Measurements from ENCODE around the gene PROK1.

Gene PROK1

DNA sequence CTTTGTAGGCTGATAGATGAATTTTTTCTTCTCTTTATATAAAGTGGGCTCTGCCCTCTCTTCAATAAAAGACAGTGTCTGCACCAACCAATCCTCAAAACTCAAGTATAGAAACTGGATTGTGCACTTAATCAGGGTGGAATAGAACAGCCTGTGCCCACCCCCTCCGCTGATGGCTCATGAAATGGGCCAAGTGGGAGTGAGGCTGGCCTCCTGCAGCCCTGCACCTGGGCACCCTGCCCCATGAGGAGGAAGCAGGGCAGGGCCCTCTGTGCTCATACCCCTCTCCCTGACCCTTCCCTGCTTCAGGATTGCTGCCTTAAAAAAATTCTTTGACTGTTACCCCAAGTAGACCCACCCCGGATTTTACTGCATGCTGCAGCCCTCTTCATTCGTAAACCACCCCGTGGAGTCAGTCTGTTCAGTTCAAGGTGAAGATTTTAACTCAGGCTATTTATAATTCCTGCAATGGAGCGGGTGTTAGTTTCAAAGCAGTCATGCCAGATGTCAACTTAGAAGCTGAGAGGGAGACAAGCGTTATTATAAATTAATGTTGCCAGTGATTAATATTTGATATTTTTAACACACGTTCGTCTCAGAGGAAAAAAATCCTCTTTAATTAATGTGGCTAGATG is 15.8 kb downstream of the PROK1 start:
- DNase-seq, result no peak

DNA sequence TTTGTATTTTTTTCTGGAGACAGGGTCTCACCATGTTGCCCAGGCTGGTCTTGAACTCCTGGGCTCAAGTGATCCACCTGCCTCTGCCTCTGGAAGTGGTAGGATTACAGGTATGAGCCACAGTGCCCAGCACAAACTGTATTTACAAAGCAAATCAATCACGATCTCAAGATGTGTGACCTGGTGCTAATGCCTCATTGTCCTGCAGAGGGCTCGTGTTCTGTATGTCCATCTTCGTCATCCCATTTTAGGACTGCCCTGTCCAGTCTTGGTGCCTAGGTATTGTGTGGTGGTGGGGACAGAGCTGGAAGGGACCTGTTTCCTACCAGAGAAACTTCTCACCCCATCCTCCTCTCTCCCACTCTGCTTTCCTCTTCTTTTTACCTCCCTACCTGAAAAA is 20.2 kb downstream of the PROK1 start:
- DNase-seq, result no peak

DNA sequence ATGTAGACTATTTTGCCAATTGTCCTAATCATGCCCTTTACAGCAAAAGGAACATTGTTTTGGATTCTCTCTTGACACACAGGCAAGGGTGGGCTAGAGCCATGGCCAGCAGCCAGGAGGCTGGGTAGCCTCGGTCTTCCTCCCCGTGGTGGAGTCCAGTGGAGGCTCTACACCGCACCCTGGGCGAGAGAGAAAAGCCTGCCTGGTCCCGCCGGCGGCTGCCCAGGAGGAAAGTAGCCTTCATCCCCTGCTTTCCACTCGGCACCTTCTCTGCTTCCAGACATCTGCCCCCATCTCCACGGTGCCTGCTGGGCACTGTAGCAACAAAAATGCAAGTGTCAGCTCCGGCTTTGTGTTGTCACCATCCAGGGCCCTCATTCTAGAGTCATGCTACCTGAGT is 21.6 kb downstream of the PROK1 start:
- DNase-seq, result no peak

DNA sequence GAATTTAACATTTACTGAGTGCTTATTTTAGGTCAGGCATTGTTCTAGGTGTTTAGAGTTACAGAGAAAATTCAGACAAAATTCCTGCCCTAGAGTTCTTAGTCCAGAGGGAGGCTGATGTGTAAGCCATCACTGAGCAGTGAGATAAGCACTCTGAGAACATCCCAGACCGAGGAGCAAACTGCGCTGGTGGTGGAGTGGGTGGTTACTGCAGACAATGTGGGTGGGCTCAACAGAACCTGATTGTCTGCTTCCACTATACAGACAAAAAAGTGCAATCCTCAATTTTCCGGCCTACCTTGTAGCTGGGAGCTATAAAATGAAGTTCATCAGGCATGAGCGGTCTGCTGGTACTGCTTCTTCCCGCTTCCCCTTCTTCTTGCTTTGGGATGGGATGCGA is 23.5 kb downstream of the PROK1 start:
- no peak for DNase-seq

DNA sequence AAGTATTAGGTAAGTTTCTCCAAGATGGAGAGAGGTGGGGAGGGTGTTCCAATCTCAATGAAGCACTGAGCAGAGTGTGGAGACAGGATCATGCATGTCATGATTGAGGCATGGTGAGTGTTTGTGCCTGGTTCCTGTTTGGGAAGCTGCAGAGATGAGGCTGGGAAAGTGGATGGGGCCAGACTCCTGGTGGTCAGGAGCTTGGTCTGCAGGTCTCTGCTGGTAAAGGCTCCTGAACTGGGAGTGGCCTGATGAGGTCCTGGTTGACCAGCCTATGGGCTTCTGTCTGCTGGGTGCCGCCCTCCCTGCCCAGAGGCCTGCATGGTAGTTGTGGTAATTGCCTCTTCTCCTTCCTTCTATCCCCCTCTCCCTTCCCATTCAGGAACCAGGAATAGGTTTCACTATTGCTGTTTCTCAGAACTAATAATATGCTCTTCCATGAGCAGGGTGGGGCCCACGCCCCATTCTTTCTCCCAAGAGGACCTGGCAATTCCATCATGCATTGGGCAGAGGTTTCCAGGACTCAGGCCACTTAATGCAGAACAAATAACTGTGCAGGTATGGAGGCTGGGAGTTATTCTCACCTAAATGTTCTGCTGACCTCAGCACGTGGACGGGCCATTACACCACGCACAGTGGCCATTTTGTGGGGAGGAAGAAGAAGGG is 24.5 kb downstream of the PROK1 start:
- DNase-seq, result no peak

DNA sequence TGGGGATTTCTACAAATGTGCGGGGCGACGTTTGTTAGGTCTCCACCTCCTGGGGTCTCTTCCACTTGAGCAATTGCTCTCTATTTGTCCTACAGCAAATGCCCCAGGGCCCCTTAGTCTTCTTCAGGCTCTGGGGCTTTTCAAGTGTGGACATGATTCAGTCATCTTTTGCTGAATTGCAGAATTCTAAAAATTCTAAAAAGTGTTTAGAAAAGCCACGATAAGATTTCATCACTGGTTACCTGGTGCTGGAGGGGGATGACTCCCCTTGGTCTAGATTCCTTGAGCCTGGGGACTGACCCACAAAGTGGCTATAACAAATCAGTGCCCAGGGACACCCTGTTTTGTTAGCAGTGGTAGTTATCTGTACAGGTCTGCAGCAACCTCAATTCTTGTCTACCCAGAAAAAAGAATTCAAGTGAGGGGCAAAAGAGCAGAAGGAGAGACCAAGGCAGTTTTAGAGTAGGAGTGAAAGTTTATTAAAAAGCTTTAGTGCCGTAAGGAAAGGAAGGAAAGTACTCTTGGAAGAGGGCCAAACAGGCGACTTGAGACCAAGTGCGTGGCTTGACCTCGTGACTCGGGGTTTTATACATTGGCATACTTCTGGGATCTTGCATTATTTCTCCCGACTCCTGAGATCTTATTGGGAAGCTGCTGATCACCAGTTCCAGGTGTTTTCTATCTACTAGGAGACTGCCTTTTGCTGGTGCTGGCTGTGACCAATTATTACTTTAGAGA is 25.2 kb downstream of the PROK1 start:
- no peak for DNase-seq

DNA sequence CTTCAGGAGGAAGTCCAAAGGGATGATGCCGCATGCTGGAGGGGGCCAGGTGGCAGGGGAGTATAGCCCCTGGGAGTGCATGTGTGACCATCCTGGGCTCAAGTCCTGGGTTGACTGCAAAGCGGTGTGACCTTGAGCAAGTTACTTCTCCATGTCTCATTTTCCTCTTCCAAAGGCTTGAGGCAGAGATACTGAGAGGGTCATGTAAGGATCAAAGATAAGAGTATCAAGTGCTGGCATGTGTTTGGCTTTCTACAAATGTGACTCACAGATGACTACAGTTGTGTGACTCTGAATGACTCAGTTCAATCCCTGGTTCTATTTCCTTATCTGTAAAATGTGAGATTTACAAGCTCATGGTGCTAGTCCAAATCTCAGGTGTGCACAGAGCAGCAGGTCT is 26.1 kb downstream of the PROK1 start:
- no peak for DNase-seq

DNA sequence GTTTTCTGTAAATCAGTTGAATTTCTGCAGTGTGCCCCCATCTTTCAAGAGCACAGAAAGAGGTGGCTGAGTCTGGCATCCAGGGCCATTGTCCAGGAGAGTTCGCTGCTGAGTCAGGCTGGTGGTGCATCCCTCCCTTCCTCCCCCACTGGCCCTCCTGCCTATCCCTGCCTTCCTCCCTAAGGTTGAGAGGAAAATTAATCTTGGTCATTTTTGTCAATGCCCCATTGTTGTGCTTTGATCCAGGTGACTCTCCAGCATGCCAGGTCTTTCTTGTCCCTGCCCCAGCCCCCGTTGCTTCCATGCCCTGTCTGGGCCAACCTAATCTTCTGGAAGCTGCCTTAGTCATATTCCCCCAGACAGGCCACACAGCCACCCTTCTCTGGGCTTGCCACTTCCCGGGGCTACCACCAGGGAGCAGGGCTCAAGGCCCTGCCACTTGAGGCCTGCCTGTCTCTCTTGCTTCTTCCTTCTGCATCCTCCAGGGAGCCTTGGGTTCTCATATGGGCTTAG is 26.6 kb downstream of the PROK1 start:
- DNase-seq, result peak; percentile 6 to 9

DNA sequence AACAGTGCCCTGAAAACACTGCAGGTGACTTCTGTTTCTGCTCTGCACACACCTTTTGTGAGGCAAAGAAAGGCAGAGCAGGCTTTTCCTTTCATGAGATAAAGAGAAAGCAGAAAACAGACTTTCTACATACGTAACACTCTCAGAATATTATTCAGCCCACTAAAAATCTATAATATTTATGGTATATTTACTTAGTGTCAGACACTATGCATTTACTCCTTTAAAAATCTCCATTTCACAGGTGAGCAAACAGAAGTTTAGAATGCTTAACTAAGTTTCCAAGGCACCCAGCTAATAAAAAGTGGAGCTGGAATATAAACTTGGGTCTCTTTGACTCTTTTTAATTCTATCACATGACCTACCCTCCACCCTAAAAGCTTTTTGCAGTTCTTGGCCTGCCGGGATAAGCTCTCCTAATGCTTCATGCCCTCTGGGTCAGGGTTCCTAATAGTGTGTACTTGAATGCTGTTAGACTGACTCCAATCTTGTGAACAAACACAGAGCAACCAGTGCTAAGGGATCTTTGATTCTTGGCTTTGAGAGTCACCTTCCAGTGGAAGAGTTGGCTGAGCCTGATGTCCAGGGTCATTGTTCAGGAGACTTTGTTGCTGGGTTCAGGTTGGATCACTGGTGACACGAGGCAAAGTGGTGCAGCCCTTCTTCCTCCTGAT is 27.2 kb downstream of the PROK1 start:
- no peak for DNase-seq

DNA sequence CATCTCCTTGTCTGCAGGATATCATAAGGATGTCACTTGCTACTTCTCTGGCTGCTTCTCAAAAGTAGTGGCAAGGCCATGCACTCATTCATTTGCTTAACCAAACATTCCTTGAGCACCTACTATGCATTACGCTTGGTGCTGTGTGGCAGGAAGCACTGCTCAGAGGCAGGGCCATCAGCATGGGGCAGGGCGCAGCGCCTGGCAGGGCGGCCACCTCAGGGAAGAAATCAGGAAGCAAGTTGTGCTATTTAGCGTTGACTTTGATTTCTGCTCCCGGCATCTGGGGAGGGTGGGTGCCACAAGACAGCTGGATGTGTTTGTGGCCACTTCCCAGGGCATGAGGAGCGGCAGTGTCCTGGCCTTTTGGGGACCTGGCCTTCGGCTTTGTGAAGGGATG is 27.9 kb downstream of the PROK1 start:
- no peak for DNase-seq

DNA sequence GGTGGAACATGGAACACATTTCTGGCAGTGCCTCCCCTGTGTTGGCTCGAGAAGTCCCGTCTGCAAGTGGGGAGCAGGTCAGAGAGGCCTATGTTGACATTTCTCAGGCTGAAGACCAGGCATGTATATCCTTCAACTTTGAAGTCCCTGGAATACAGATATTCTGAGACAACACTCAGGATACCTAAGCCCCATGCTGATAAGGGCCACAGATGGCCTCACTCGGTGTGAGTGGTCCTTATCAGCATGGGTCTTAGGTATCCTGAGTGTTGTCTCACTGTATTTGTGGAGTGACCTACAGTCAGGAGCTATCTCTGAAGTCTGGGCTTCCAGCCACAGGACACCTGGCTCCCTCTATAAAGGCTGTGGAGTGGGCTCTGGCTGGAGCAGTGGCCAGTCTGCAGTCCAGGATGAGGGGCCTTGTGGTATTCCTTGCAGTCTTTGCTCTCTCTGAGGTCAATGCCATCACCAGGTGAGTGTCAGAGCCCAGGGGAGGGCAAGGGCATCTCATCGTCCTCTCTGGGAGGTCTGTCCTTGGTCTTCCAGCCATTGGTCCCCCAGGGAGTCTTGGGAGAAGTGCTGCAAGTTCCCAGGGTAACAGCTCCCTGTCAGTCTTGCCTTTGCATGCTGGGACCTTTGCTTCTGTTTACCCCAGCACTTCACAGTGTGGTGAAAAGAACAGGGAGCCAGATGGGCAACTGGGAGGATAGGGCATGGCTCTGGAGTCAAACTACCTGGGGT is 29.6 kb downstream of the PROK1 start:
- no peak for DNase-seq

DNA sequence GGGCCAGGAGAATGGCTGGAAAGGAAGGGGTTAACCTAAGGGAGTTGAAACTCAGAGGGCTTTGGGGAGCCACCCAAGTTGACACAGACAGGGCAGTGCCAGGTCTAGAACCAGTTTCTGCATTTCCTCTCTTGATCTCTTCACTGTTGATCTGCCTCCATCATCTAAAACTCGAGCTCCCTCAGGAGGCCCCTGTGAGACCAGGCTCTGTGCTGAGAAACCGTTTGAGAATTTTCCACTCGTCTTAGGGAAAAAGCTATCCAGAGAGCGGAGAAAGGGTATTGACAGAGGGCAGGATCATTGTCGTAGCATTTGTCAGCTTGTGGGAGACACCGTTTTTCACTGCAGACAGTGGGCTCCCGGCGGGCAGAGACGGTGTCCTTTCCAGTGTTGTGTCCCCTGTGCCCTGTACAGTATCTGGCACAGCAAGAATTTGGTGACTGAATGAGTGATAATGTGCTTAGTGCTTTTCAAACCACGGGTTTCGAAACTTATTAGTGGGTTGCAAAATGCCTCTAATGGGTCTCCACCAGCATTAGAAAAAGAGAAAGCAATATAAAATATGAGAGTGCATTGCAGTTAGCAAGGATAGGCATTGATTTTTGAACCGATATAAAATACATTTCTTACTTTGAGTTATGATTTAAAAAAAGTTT is 31.1 kb downstream of the PROK1 start:
- peak in 1 of 2 experiments; percentile 9 for DNase-seq

DNA sequence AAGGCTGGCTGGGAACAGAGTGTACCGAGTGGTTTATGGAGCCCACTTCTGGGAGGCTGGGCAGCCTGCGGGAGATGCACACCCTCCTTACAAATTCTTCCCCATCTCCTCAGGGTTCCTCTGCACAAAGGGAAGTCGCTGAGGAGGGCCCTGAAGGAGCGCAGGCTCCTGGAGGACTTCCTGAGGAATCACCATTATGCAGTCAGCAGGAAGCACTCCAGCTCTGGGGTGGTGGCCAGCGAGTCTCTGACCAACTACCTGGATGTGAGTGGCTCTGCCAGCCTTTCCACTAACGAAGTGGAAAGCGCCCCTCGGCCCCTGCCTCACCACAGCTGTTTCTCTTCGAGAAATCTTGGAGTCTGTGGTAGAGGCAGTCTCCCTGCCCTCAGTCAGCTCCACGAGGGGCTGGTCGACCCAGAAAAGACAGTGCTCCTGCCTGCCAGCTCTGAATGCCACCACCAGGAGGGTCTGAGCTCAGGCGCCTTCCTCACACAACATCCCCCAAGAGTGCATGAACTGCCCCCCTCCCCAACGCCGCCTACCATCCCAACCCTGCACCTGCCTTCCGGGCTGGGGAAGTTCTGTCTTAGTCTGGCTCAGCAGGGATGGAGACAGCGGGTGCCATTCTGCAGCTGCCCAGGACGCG is 31.8 kb downstream of the PROK1 start:
- DNase-seq, result no peak

DNA sequence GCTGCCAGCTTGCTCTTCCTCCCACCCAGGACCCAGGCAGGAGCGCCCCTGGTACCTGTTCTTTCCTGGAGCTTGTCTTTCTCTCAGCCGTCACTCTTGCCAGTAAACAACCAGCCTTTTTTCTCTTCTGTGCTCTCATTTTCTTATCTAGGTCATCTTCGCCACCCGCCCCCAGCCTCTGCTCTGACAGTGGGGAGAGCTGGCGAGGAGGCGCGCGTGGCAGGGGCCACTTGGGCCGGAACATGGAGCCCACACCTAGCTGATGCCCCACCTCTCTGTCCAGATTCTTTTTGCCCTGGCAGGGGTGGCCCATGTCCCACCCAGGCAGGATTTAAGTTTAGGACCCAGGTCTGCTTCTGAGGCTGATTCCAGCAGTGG is 32.3 kb downstream of the PROK1 start:
- no peak for DNase-seq

DNA sequence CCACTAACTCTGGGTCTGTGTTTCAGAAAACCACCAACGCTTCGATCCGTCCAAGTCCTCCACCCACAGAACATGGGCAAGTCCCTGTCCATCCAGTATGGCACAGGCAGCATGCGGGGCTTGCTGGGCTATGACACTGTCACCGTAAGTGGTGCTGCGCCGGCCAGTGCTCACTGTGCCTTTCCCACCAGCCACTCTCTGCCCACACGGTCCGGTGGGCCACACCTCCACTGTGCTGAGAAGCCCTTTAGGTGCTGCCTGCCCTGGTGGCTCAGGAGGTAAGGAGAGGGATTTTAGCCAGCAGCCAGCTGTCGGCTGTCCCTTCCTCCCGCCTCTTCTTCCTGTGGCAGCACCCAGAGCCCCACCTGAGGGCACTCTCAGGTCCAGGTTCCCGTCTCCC is 33.9 kb downstream of the PROK1 start:
- DNase-seq, result no peak

DNA sequence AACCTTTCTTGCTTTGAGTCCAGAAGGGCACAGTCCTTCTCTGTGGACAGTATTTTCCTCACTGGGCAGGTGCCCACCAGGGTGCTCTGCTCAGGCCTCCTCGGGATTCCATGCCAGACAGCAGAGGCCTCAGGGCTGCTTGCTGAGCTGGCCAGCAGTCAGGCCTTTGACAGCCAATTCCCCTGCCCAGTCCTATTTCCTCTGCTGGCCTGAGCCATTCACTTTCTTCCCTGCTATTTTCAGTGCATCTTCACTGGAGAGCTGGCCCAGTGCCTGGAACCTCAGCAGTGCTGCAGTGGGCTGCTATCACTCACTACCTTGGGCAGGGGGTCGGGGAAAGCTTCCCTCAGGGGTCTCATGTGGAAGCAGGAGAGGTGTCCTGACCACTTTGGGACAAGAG is 34.8 kb downstream of the PROK1 start:
- DNase-seq, result no peak

DNA sequence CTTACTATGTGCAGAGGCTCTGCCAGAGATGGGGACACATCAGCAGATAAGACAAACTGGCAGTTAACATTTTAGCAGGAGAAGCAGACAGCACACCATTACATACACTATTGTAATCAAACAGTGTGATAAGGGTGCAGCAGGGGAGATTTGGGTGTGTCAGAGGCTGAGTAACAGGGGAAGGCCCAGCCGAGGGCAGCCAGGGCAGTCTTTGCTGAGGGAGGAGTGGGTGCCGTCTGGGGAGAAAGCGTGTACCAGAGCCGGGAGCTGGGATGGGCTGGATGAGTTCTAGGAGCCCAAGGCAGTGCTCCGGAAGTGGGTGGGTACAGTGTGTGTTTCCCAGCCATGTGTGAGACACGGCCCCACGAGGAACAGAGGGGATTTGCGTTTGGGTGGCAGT is 36.8 kb downstream of the PROK1 start:
- DNase-seq, result no peak

DNA sequence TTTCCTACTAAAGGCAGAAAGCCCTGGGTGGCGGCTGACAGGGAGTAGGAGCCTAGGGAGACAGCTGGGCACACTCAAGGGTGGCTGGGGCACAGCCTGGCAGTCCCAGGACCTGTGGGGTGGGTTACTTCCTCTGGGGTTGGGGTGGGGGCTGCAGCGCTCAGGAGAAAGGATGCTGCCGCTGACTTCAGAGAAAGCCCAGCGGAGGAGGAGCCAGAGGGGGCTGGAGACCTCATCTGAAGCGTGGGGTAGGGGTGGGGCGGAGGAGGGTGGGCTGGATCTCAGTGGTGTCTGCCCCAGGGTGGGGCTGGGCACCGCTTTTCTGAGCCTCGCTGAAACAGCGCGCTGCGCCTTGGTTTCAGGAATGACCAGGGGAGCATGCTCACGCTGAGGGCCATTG is 37.2 kb downstream of the PROK1 start:
- DNase-seq, result no peak

DNA sequence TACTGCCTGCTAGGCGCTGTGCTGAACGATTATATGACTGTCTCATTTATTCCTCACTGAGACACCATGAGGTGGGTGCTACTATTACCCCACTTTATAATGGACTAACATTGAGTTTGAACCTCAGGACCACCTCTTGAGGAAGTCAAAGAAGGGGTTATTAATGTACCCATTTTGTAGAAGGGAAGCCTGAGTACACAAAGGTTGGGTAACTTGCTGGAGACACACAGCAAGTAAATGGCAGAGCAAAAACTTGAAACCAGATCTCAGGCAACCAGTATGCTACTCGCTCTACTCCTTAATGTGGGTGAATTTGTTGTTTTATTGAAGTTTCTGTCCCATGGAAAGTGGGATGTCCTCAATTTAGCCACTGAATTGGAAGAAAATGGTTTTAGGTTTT is 37.9 kb downstream of the PROK1 start:
- no peak for DNase-seq

DNA sequence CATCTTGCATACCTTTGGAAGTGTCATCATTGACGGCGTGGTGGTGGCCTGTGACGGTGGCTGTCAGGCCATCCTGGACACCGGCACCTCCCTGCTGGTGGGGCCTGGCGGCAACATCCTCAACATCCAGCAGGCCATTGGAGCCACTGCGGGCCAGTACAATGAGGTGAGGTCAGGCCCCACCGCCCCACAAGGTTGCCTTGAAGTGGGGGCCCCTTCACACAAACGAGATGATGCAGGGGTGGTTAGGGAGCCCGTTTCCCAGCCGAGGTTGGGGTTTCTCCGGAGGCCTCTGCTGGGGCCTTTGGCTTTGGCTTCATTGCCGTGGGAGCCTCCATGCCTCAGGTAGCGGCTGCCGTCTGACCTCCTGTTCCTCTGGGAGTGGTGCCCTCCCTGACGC is 38.5 kb downstream of the PROK1 start:
- no peak for DNase-seq

DNA sequence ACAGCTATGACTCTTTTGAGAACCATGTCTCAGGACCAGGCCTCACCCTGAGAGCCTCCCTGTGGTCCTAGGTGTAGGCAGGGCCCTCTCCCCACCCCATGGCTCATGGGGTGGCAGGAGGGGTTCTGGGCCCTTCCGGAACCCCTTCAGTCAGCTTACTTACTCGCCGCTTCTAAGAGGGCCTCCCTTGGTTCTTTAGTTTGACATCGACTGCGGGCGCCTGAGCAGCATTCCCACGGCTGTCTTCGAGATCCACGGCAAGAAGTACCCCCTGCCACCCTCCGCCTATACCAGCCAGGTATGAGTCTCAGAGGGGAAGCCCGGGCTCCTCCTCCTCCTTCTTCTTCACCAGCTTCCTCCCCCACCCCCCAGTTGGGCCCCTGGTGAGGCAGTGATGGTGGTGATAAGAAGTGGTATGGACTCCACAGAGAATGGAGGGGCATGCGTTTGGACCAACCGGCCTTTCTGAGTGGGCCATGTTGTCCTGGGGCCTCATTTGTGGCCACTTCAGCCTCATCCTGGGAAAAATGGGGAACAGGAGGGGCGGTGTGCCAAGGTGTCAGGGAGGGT is 39.1 kb downstream of the PROK1 start:
- no peak for DNase-seq
